HepG2 (cell line): ENCODE measurements around the gene NES. TPM values are rescaled to one million over a fixed set of nuclear protein-coding genes. Genes with fewer than 3 reads are reported as not detected.

Experiments used
- ARID5B ChIP-seq: IDR thresholded peaks from 2 replicates; pipeline ENCODE4 v1.4.0; 2020; ENCODE audit warnings: mild to moderate bottlenecking, missing genetic modification reagents
- CREB1 ChIP-seq, 2 experiments: fragments of 450-650 bp in 1 of 2; IDR thresholded peaks; 2 replicates each; pipeline ENCODE4 v1.6.1; 2016 to 2017; ENCODE audit warnings: control low read depth in 1 of 2, mild to moderate bottlenecking in 1 of 2, missing compliant biosample characterization in 1 of 2, missing genetic modification characterization in 1 of 2
- HDAC2 ChIP-seq: sonication (generic); formaldehyde crosslinking; IDR thresholded peaks from 2 replicates; pipeline ENCODE4 v1.4.0; 2020; ENCODE audit warnings: missing genetic modification reagents
- PHB2 ChIP-seq: fragments of 450-650 bp; IDR thresholded peaks from 2 replicates; pipeline ENCODE4 v1.6.1; 2018; ENCODE audit not compliant: partially characterized antibody
- PRMT3 ChIP-seq: sonication (generic); formaldehyde crosslinking; IDR thresholded peaks from 2 replicates; pipeline ENCODE4 v1.8.1; 2022; ENCODE audit warnings: low read depth, mild to moderate bottlenecking, moderate library complexity, missing genetic modification reagents, borderline replicate concordance
- RFX3 ChIP-seq: IDR thresholded peaks from 2 replicates; pipeline ENCODE4 v1.6.1; 2016; ENCODE audit warnings: missing biosample characterization, missing genetic modification reagents
- TGIF2 ChIP-seq: IDR thresholded peaks from 2 replicates; pipeline ENCODE4 v1.6.1; 2016; ENCODE audit warnings: control low read depth, missing compliant biosample characterization
- YY1 ChIP-seq: IDR thresholded peaks from 2 replicates; pipeline ENCODE4 v1.6.1; 2011; ENCODE audit warnings: low read length, low read depth, moderate library complexity, mild to moderate bottlenecking; ENCODE audit not compliant: insufficient read depth, insufficient replicate concordance
- ZBTB2 ChIP-seq: sonication (generic); formaldehyde crosslinking; IDR thresholded peaks from 2 replicates; pipeline ENCODE4 v1.8.0; 2022; ENCODE audit warnings: low read depth, missing genetic modification reagents
- ZBTB7B ChIP-seq: sonication (generic); formaldehyde crosslinking; IDR thresholded peaks from 2 replicates; pipeline ENCODE4 v1.4.0; 2020; ENCODE audit warnings: missing genetic modification reagents
- ZHX2 ChIP-seq, 2 experiments: sonication (generic) in 1 of 2; formaldehyde crosslinking in 1 of 2; IDR thresholded peaks; 2 replicates each; pipeline versions ENCODE4 v1.6.1 to v1.9.0; 2014 to 2022; ENCODE audit warnings: antibody characterized with exemption in 1 of 2, borderline replicate concordance in 1 of 2, inconsistent platforms in 1 of 2, low read depth in 1 of 2, missing genetic modification reagents in 1 of 2
- polyA plus RNA-seq, 8 experiments: library from polyadenylated mRNA; depleted of rRNA in 3 of 8; stranded (reverse) in 7 of 8; unstranded in 1 of 8; fragments of >200 nt; fragmentation: Illumina TruSeq in 4 of 8; extraction: Trizol in 4 of 8; gene quantifications; 2 replicates each; pipeline versions ENCODE4 v1.2.1 to v1.2.3, GENCODE V29; 2011 to 2016; ENCODE audit warnings: low read depth in 4 of 8, missing spikeins in 1 of 8, mixed read lengths in 1 of 8; ENCODE audit not compliant: insufficient read depth in 1 of 8
- total RNA-seq, 5 experiments: library from RNA; depleted of rRNA; stranded (reverse); fragments of >200 nt; fragmentation: Illumina TruSeq; extraction: Trizol; gene quantifications; 2 replicates each; pipeline ENCODE4 v1.2.3, GENCODE V29; 2016; ENCODE audit warnings: low read depth in 1 of 5
- TF ChIP-seq, protein P1 (sequence below): sonication (generic); formaldehyde crosslinking; IDR thresholded peaks from 2 replicates; pipeline ENCODE4 v1.4.0; 2020; ENCODE audit warnings: mild to moderate bottlenecking, missing genetic modification reagents

The NES gene
- total and polyA plus RNA-seq, 2 of the 13 experiments (the other 11 are each of a cell fraction or from before 2014, with no cell fraction given), result 1.7 to 16.6 TPM

DNA sequence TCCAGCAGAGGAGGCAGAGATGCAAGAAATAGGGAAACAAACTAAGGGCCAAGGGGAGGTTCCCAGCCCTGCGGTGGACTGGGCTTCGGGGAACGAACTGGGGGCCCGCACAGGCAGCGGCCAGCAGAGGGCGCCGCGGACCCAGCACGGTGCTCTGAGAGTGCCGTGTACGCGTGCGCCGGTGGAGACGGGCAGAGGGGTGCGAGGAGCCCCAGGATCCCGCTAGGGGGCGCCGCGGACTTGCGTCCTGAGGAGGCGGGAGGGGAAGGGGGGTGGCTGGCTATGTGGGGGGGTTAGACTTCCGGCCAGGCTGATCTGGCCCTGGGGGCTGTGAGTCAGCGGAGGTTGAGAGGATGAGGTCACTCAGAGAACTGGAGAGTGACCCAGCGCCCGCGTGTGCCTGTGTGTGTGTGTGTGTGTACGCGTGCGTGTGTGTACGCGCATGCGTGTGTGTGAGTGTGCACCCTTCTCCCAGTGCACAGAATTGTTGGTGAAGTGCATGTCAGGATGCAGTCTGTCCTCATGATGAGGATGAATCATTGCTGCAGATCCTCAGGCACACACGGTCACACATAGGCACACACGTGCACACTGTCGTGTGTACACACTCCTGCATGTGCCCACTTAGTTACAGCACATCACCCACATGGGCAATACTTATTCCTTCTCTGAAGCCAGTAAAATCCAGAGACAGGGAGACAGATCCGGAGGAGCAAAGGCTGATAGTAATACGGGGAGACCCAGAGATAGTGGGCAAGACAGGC lies 17.0 kb downstream of the NES start (continued):
- TF ChIP-seq HDAC2 (CRISPR knock-in tag), result peak; percentile 48
- TF ChIP-seq ZBTB2, result peak; percentile 62; the same call in 1 of the 2 replicates
- TF ChIP-seq ARID5B, result no peak; the same call in none of the 2 replicates
- TF ChIP-seq CREB1 (IDR thresholded peaks at IDR 0.05), result peak; percentile 75
- no peak for TF ChIP-seq CREB1 (CRISPR knock-in tag; IDR thresholded peaks at IDR 0.05)
- TF ChIP-seq YY1, result peak; percentile 52
- TF ChIP-seq RFX3, result no peak
- no peak for TF ChIP-seq TGIF2 (CRISPR knock-in tag)
- TF ChIP-seq, protein P1, sequence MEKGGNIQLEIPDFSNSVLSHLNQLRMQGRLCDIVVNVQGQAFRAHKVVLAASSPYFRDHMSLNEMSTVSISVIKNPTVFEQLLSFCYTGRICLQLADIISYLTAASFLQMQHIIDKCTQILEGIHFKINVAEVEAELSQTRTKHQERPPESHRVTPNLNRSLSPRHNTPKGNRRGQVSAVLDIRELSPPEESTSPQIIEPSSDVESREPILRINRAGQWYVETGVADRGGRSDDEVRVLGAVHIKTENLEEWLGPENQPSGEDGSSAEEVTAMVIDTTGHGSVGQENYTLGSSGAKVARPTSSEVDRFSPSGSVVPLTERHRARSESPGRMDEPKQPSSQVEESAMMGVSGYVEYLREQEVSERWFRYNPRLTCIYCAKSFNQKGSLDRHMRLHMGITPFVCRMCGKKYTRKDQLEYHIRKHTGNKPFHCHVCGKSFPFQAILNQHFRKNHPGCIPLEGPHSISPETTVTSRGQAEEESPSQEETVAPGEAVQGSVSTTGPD (CRISPR knock-in tag), result no peak
- no peak; the same call in 1 of the 2 replicates for TF ChIP-seq ZHX2 (IDR thresholded peaks at IDR 0.05; ENCODE audit: low read depth)
- TF ChIP-seq ZHX2 (CRISPR knock-in tag; IDR thresholded peaks at IDR 0.05; ENCODE audit: borderline replicate concordance), result no peak
- peak; percentile 66; the same call in 1 of the 2 replicates for TF ChIP-seq PRMT3 (CRISPR knock-in tag)
- peak; percentile 60; the same call in 1 of the 2 replicates for TF ChIP-seq ZBTB7B (CRISPR knock-in tag)
- no peak for TF ChIP-seq PHB2
